Osteocyte (in vitro differentiated cells): Measurements from ENCODE around the gene RDM1. TPM values are rescaled to one million over a fixed set of nuclear protein-coding genes. Genes with fewer than 3 reads are reported as not detected.
"Not testable (repeated sequence)": the region's sequence is repeated elsewhere in the genome, so short reads cannot be mapped to it uniquely, and the experiment has no call there.

Experiments
- DNase-seq: peaks from one replicate; pipeline ENCODE4 v3.0.0; 2021; ENCODE audit warnings: mixed read lengths; ENCODE audit not compliant: unreplicated experiment; ENCODE audit errors: extremely low spot score
- H3K27ac Mint-ChIP-seq: one replicate; pipeline ENCODE4 v1.8.0; 2021; ENCODE audit warnings: mild to moderate bottlenecking, mixed read lengths; ENCODE audit not compliant: unreplicated experiment
- H3K27me3 Mint-ChIP-seq: one replicate; pipeline ENCODE4 v1.8.0; 2021; ENCODE audit warnings: mixed read lengths; ENCODE audit not compliant: unreplicated experiment
- H3K36me3 Mint-ChIP-seq: one replicate; pipeline ENCODE4 v1.8.0; 2021; ENCODE audit warnings: mixed read lengths; ENCODE audit not compliant: unreplicated experiment
- H3K4me1 Mint-ChIP-seq: one replicate; pipeline ENCODE4 v1.8.0; 2021; ENCODE audit warnings: mixed read lengths; ENCODE audit not compliant: unreplicated experiment
- H3K4me3 Mint-ChIP-seq: one replicate; pipeline ENCODE4 v1.8.0; 2021; ENCODE audit warnings: mild to moderate bottlenecking, moderate library complexity, mixed read lengths; ENCODE audit not compliant: unreplicated experiment
- H3K9me3 Mint-ChIP-seq: one replicate; pipeline ENCODE4 v1.8.0; 2021; ENCODE audit warnings: mixed read lengths; ENCODE audit not compliant: unreplicated experiment
- total RNA-seq: library from RNA; stranded (reverse); gene quantifications from 2 replicates; pipeline ENCODE4 v1.2.1, GENCODE V29; 2021
- TF ChIP-seq, protein P1 (sequence below): fragments of 200-600 bp; sonication (generic); IDR thresholded peaks from 2 replicates; pipeline ENCODE4 v1.5.0; 2021; ENCODE audit warnings: antibody characterized with exemption, mild to moderate bottlenecking, moderate library complexity

The RDM1 gene
- total RNA-seq, 1 donor from 2014 or later, result 0.35 TPM

DNA sequence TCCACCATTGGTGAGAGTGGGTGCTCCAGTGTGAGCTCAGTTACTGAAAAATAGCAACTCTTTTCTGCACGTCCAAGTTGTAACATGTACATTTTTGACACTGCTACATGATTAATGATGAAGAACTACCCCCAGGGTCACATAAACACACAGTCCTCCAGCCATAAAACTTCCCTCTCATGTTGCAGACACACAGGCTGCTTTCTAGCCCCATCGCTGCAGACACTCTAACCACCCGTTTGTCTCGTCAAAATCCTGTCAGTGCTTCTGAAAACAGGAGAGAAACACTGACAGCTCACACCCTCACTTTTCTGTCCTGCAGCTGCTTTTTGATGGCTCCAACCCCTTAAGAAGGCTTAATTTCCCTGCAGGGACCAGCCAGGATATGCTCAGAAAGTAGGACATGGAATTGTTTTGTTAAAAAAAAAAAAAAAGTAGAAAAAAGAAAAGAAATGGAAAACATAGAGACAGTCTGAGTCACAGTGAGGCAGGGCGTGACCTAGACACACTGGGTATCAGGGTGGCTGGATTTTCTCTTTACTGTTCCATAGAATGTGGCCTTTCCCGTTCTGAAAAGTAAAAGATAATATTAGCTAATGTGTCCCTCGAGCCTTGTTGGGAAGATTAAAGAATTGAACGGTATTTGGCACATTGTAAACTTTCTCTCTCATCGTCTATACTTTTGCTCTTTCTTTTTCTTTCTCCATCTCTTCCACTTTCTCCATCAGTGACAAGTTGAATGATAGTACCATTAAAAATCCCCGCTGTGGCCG, 29.7 kb downstream of the RDM1 start:
- Mint-ChIP-seq H3K4me3 (no peak overlapping the region), H3K4me1 (peaks cover 21% of the 10 kb centered on the region), H3K9me3 (no peaks in the 10 kb centered on the region), H3K27ac (no peak overlapping the region), H3K27me3 (peaks cover 13% of the 10 kb centered on the region), H3K36me3 (no peaks in the 10 kb centered on the region)
- TF ChIP-seq, protein P1, sequence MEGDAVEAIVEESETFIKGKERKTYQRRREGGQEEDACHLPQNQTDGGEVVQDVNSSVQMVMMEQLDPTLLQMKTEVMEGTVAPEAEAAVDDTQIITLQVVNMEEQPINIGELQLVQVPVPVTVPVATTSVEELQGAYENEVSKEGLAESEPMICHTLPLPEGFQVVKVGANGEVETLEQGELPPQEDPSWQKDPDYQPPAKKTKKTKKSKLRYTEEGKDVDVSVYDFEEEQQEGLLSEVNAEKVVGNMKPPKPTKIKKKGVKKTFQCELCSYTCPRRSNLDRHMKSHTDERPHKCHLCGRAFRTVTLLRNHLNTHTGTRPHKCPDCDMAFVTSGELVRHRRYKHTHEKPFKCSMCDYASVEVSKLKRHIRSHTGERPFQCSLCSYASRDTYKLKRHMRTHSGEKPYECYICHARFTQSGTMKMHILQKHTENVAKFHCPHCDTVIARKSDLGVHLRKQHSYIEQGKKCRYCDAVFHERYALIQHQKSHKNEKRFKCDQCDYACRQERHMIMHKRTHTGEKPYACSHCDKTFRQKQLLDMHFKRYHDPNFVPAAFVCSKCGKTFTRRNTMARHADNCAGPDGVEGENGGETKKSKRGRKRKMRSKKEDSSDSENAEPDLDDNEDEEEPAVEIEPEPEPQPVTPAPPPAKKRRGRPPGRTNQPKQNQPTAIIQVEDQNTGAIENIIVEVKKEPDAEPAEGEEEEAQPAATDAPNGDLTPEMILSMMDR, result no peak
- DNase-seq, result no peak

DNA sequence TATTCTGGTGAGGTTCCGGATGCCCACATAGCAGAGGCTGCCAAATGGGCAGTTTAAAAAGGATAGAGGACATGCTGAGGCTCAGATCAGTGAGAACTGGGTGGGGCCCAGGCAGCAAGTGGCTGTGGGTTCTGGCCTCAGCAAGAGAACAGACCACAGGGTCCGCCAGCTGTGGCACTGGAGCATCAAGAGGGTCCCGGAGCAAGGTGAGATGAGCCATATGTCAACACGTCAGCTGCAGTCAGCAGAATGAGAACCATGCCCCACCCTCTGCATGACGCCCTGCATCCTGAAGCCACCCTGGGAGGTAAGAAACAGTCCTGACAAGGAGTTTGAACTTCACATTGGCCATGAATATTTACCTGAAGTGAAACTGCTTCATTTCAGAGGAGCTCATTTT, 30.3 kb downstream of the RDM1 start:
- no peak overlapping the region for H3K4me3 Mint-ChIP-seq
- H3K27me3 Mint-ChIP-seq, result peaks cover 11% of the 10 kb centered on the region
- no peak overlapping the region for H3K27ac Mint-ChIP-seq
- H3K4me1 Mint-ChIP-seq, result peaks cover 21% of the 10 kb centered on the region
- H3K36me3 Mint-ChIP-seq, result no peaks in the 10 kb centered on the region
- H3K9me3 Mint-ChIP-seq, result no peaks in the 10 kb centered on the region
- TF ChIP-seq, protein P1, result no peak
- DNase-seq, result no peak

DNA sequence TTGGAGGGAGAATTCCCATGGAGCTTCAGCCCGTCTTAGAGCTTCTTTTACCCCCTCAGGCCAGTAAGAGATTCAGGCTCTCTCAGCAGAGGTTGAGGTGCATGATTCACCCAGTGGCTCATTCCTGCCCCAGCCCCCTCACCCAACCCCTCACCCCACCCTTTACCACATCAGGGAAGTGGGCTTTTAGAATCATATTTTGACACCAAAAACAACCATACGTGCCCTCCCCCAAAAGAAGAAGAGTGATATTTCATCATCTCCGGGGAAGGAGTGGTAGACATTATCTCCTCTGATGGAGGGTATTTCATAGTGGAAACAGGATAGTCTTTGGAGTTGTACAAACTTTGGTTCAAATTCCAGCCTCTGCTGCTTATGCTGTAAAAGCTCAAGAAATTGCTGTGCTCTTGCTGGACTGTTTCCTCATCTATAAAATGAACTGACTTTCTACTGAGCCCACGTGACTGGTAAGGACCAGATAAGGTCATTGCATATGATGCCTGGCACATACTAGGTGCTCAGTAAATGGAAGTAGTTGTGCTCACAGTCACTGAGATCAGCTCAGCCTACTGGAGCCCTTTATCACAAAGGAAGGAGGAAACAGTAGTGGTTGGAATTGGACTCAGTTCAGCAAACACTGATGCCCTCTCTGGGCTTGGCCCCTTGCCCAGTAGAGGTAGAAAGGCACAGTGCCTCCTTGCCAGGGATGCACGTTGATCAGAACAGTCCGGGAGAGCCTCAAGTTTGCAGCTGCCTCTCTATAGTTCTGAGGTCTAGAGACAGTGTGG, 32.1 kb downstream of the RDM1 start:
- Mint-ChIP-seq H3K4me3 (no peak overlapping the region), H3K4me1 (peaks cover 21% of the 10 kb centered on the region), H3K27me3 (no peaks in the 10 kb centered on the region), H3K27ac (no peak overlapping the region), H3K9me3 (no peaks in the 10 kb centered on the region), H3K36me3 (no peaks in the 10 kb centered on the region)
- no peak for DNase-seq
- TF ChIP-seq, protein P1, result no peak

DNA sequence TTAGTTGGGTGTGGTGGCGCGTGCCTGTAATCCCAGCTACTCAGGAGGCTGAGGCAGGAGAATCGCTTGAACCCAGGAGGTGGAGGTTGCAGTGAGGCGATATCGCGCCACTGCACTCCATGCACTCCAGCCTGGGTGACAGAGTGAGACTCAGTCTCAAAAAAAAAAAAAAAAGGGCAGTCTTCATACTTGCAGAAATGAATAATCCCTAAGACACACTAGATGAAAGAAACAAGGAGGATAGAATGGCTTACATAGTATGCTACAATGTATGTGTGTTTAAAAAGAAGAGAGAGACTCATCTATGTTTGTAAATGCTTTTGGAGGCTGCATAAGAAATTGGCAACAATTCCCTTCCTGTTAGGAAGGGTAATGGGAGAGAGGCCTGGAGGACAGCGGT, 32.8 kb downstream of the RDM1 start:
- not testable (repeated sequence) for H3K27ac Mint-ChIP-seq, DNase-seq, H3K9me3 Mint-ChIP-seq, H3K36me3 Mint-ChIP-seq, H3K4me3 Mint-ChIP-seq, H3K27me3 Mint-ChIP-seq
- peaks cover 21% of the 10 kb centered on the region for H3K4me1 Mint-ChIP-seq

DNA sequence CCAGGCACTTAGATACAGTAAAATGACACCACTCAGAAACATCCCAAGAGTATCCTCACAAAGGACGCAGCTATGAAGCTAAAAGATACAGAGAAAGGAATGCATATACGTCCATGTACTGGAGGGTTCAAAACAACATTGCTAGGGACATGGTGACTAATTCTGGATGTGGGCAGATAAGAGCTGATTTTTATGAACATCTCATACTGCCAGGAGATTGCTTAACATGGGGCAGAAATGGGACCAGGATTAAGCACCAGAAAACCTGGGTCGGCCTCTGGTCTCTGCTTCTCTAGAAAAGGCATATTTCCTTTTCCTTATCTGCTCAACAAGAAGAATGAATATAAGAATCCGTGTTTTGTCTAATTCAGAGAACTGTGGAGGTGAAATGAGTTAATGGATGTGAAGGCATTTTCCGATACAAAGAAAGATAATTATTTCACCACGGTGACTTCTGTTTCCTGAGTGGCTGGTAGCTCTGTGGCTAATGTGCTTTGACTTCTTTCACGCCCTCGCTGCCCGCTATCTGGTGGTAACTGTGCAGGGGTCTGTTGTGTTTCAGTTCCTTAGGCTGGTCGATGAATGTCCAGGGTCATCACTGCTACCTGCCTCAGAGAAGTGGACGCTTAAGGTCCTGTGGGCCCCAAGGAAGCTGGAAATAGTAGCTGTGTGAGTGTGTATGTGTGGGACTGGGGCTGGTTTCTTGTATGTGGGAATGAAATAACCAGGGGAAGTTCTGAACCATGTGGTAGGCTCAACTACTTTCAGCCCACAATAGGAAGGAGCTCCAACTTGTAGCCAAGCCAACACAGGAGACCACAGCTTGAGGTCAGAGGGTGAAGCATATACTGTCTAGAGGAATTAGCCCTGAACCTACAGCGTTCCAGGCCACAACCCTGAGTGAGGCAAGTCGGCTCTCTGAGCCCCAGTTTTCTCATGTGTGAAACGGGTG, 34.7 kb downstream of the RDM1 start:
- no peak overlapping the region for H3K27ac Mint-ChIP-seq
- H3K9me3 Mint-ChIP-seq, result no peaks in the 10 kb centered on the region
- no peak overlapping the region for H3K4me3 Mint-ChIP-seq
- H3K36me3 Mint-ChIP-seq, result no peaks in the 10 kb centered on the region
- DNase-seq, result no peak
- peaks cover 28% of the 10 kb centered on the region for H3K4me1 Mint-ChIP-seq
- TF ChIP-seq, protein P1, result no peak
- no peaks in the 10 kb centered on the region for H3K27me3 Mint-ChIP-seq
